Measurements from ENCODE around the gene DDOST.

- TF ChIP-seq POLR2A (IDR thresholded peaks at IDR 0.05; ENCODE audit: low read depth) (no peak), EP300 (IDR thresholded peaks at IDR 0.05) (no peak), CTCF (IDR thresholded peaks at IDR 0.05) (no peak)
These were observed 40.3 kb upstream of the DDOST start for GRCh38 chr1:20701446-20701845.
